ENCODE data around the gene MVD. TPM values are rescaled to one million over a fixed set of nuclear protein-coding genes. Genes with fewer than 3 reads are reported as not detected.

MVD gene
- total and polyA plus RNA-seq, 2 of the 13 experiments (the other 11 are each of a cell fraction or from before 2014, with no cell fraction given) = 28.1 to 187 TPM

DNA sequence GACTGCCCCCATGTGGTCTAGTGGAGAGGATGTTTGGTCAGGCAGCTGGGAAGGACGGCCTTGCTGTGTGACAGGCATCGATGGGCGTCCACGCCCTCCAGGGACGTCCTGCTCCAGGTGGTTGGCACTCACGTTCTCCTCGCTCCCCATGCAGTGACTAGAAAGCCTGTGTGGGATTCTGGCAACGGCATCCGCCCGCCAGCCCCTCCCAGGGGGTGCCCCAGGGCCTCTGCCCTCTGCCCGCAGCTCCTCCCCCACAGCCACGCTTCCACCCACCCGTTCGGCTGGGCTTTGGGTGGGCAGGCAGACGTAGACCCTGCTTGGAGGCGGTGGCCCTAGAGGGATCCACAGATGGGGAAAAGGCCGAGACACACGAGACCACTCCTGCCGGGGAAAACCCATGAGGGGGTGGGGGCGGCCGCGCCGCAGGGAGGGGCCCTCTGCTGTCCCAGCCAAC lies 29.2 kb downstream of the MVD start:
- in situ Hi-C loops (cut with HindIII; ENCODE audit: extremely low pct_ligation_motif_present, low pct_unique_long_range_greater_than_20kb) = no loop called here
- no peak overlapping the region for H3K4me3 ChIP-seq (replicated peaks in 1 of 3; ENCODE audit: insufficient read depth in 1 of 3, low read depth in 2 of 3, low read length in 3 of 3)
- no TSS peak for BruUV-seq (replicated peaks)
- 93% methylated on average over 18 of the region's 23 CpGs for WGBS (ENCODE audit: low lambda C conversion rate)
- no peaks in the 10 kb centered on the region for H3K79me2 ChIP-seq (ENCODE audit: insufficient read depth, low read length)
- H3K27ac ChIP-seq (ENCODE audit: extremely low read length, insufficient read depth, low read length) = no peak overlapping the region
- H3K4me1 ChIP-seq (ENCODE audit: insufficient read depth, low read length) = peaks cover 2% of the 10 kb centered on the region
- H2AFZ ChIP-seq (ENCODE audit: low read length) = no peak overlapping the region
- ATAC-seq (peak; percentile 68), DNase-seq (ENCODE audit: low spot score) (peak; percentile 63), FAIRE-seq (peak; percentile 68)
- CTCF ChIA-PET (ENCODE audit: low intra/inter-chr PET ratio, low total read pairs) = no interaction called here
- H4K20me1 ChIP-seq (ENCODE audit: insufficient read depth, low read length) = peaks cover 3% of the 10 kb centered on the region; the same call in 1 of the 2 replicates
- H3K27me3 ChIP-seq (ENCODE audit: control insufficient read depth in 1 of 2, insufficient read depth in 2 of 2, low read length in 2 of 2) = peaks cover 2 to 15% of the 10 kb centered on the region in 2 experiments; a peak in 4 of 5 replicates
- POLR2A ChIA-PET = interaction anchor here (0.8 kb wide), 1 partner anchor 8 kb away, joined by 3 read pairs; no protein-coding TSS in a partner anchor
- H3K36me3 ChIP-seq (replicated peaks in 1 of 2; ENCODE audit: control insufficient read depth in 1 of 2, insufficient read depth in 2 of 2, low read length in 2 of 2) = peaks cover 18 to 41% of the 10 kb centered on the region in 2 experiments
- H3K9me3 ChIP-seq (ENCODE audit: low read length) = no peaks in the 10 kb centered on the region
- H3K4me2 ChIP-seq (ENCODE audit: low read depth, low read length) = no peak overlapping the region
- intact Hi-C loops (cut with micrococcal nuclease; ENCODE audit: unreplicated experiment) = no loop called here
- no peak overlapping the region for H3K9ac ChIP-seq (ENCODE audit: insufficient read depth, low read depth, low read length)
- TF ChIP-seq SATB2 (CRISPR knock-in tag; IDR thresholded peaks at IDR 0.05) (no peak), THAP11 (CRISPR knock-in tag; IDR thresholded peaks at IDR 0.05) (no peak), SALL1 (CRISPR knock-in tag; IDR thresholded peaks at IDR 0.05) (no peak), CTCF (CRISPR knock-in tag; IDR thresholded peaks at IDR 0.05) (peak; percentile 85), ZKSCAN8 (CRISPR knock-in tag; IDR thresholded peaks at IDR 0.05; ENCODE audit: borderline replicate concordance) (no peak), JARID2 (CRISPR knock-in tag; IDR thresholded peaks at IDR 0.05; ENCODE audit: insufficient replicate concordance) (no peak), RAD21 (CRISPR knock-in tag; IDR thresholded peaks at IDR 0.05) (peak; percentile 82), ZFX (CRISPR knock-in tag; IDR thresholded peaks at IDR 0.05; ENCODE audit: low read depth) (peak; percentile 39; the same call in 1 of the 2 replicates), ZNF274 (CRISPR knock-in tag; IDR thresholded peaks at IDR 0.05) (0 out of 2 replicates have a peak, but pooled peaks have one; percentile 3), ZBTB7A (CRISPR knock-in tag; IDR thresholded peaks at IDR 0.05) (no peak), PATZ1 (CRISPR knock-in tag; IDR thresholded peaks at IDR 0.05) (no peak), PCBP1 (IDR thresholded peaks at IDR 0.05; ENCODE audit: borderline replicate concordance, low read depth, low read length) (0 out of 2 replicates have a peak, but pooled peaks have one; percentile 7), MEIS2 (CRISPR knock-in tag; IDR thresholded peaks at IDR 0.05) (no peak), FOXO1 (CRISPR knock-in tag; IDR thresholded peaks at IDR 0.05) (0 out of 2 replicates have a peak, but pooled peaks have one; percentile 15)
- TF ChIP-seq, protein P1, sequence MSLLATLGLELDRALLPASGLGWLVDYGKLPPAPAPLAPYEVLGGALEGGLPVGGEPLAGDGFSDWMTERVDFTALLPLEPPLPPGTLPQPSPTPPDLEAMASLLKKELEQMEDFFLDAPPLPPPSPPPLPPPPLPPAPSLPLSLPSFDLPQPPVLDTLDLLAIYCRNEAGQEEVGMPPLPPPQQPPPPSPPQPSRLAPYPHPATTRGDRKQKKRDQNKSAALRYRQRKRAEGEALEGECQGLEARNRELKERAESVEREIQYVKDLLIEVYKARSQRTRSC (CRISPR knock-in tag; IDR thresholded peaks at IDR 0.05; ENCODE audit: low read depth) = 0 out of 2 replicates have a peak, but pooled peaks have one; percentile 32
- TF ChIP-seq, protein P2, sequence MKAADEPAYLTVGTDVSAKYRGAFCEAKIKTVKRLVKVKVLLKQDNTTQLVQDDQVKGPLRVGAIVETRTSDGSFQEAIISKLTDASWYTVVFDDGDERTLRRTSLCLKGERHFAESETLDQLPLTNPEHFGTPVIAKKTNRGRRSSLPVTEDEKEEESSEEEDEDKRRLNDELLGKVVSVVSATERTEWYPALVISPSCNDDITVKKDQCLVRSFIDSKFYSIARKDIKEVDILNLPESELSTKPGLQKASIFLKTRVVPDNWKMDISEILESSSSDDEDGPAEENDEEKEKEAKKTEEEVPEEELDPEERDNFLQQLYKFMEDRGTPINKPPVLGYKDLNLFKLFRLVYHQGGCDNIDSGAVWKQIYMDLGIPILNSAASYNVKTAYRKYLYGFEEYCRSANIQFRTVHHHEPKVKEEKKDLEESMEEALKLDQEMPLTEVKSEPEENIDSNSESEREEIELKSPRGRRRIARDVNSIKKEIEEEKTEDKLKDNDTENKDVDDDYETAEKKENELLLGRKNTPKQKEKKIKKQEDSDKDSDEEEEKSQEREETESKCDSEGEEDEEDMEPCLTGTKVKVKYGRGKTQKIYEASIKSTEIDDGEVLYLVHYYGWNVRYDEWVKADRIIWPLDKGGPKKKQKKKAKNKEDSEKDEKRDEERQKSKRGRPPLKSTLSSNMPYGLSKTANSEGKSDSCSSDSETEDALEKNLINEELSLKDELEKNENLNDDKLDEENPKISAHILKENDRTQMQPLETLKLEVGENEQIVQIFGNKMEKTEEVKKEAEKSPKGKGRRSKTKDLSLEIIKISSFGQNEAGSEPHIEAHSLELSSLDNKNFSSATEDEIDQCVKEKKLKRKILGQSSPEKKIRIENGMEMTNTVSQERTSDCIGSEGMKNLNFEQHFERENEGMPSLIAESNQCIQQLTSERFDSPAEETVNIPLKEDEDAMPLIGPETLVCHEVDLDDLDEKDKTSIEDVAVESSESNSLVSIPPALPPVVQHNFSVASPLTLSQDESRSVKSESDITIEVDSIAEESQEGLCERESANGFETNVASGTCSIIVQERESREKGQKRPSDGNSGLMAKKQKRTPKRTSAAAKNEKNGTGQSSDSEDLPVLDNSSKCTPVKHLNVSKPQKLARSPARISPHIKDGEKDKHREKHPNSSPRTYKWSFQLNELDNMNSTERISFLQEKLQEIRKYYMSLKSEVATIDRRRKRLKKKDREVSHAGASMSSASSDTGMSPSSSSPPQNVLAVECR (CRISPR knock-in tag; IDR thresholded peaks at IDR 0.05; ENCODE audit: borderline replicate concordance) = peak; percentile 22

All from HepG2 (cell line).